ENCODE measurements around the gene CCDC92B.

GRCh38 chr17:2695961-2696760, 53.3 kb downstream of the CCDC92B start:
- TF ChIP-seq EZH2 (IDR thresholded peaks at IDR 0.05; ENCODE audit: insufficient read depth, poor library complexity, severe bottlenecking), result no peak
- TF ChIP-seq EZH2phosphoT487 (IDR thresholded peaks at IDR 0.05; ENCODE audit: insufficient read depth, low read depth), result no peak
